NCI-H2171 (cell line): Measurements from ENCODE around the gene BMPR1B.
"Not testable (repeated sequence)": the region's sequence is repeated elsewhere in the genome, so short reads cannot be mapped to it uniquely, and the experiment has no call there.

ENCODE experiments used
- DNase-seq: peaks from one replicate; lab custom pipeline; 2025; lab: John Stamatoyannopoulos, UW

BMPR1B gene

DNA sequence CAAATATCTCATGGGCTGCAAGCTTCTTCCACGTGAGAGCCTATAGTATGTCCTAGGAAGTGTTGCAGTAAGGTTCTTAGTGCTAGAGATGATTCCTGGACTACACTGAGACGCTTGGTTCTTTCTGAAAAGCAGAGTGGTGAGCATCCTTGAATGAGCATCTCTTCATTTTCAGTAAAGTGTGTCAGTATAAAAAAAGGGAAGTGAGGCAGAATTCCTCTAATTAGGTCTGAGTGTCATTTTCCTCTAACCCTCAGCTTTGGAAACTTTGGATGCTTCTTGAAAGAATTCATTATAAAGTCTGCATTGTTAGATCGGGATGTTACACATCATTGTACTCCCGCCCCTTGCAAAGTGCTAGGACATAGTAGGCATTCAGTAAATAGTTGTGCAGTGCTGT, 5.2 kb downstream of the BMPR1B start:
- no peak for DNase-seq

DNA sequence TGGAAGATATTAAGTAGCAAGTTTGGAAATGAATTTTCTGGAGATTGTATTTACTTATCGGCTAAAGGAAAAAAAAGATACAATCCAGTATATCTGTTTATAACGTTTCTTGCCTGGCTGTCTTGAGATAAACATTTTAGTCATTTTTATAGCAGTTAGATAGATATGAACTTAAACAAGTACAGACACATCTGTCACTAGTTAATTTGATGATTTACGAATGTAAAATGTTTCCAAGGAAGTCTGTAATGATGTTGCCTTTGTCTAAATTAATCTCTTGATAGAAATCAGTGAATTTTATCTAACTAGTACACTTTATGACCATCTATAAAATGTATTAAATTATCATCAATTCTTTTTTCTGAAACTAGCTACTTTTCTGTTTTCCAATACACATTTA, 5.7 kb downstream of the BMPR1B start:
- no peak for DNase-seq

DNA sequence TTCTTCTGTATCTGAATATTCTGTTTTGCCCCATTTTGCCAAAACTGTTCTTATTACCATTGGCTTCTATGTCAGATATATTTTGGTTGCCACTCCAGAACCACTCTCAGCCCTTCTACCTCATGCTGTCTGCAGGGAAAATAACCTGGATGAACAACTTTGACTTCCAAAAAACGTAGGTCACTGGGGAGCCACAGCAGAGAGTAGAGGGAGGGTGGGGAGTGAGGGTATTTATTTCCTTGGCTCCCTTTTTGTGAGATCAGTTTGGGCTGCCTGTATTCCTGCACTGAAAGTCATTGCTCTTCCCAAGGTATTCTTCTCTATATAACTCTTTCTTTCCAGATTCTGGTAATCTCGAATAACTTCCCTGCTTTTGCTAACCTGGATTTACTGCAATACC, 6.3 kb downstream of the BMPR1B start:
- DNase-seq: no peak

DNA sequence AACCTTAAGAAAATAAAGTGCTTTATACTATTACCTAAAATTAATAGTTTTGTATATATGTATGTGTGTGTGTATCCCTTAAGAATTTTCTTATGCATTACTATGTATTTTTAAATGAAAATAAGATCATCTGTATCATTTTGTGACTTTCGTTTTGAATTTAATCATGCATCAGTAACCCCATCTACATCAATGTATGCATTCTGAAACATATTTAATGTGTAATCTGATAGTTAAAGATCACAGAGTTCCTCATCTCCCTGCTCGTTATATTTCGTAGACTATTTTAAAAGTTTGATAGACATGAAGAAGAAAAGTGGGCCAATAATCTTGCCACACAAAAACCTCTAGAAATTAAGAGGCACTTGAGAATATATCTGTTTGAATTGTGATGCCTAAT, 7.4 kb downstream of the BMPR1B start:
- DNase-seq: no peak

DNA sequence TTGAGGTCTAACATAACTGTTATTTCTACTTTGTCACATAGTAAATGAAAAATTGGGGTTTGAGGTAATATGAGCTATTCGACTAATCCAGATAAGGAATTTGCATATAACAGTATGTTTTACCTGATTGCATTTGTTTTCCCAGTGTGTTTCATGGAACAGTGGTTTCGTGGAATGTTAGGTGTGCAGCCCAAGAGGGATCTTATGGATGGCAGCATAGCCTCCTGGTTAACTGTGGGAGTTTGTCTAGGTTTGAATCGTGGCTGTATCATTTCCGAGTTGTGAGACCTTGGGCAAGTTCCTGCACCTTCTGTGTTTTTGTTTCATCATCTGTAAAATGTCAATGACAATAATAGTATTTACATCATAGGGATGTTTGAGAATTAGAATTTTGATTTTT, 7.9 kb downstream of the BMPR1B start:
- no peak for DNase-seq

DNA sequence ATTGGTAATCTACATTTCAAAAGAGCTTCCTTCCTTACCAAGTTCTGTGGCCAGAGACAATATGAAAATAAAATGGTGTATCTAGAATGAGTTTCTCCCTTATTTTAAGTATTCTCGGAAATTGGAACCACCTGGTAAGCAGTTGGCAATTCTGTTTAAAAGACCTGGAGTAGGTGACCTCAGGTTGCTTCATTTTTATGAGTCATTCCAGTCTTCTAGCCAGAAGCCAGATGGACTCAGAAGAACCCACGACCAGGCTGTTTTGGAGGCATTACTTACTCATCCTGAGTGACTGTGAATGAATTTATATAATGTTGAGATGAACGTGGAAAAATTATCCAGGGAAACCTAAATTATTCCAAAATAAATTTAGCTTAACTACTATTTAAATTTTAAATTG, 9.1 kb downstream of the BMPR1B start:
- DNase-seq: no peak

DNA sequence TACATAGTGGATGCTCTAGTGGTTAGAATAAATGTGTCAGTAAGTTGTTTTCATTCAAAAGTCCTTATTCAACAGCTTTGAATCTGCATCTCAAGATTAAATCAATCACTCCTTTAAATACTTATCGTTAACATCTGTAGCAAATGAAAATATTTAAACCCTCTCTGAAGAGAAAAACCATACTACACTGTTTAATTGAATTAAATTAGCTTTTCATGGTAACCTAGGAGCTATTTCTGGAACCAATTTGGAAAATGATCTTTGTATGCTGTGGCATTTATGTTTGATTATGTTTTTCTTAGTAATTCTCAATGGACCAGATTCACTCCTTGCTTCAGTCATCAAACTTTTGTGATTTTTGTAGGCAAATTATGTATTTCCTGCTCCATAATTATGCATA, 9.7 kb downstream of the BMPR1B start:
- no peak for DNase-seq

DNA sequence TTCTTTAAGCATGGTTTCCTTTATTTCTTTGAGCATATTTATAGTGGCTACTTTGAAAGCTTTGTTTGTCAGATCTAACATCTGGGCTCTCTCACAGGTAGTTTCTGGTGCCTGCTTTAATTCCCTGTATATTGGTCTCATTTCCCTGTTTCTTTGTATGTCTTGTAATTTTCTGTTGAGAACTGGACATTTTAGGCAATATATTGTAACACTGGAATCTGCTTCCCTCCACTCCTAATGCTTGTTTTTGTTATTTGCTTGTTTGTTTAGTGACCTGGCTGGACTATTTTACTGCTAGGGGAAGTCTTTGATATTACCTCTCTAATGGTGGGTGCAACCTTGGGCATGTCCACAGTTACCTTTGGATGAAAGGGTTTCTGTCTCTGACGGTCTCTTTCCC, 25.0 kb downstream of the BMPR1B start:
- DNase-seq: no peak

DNA sequence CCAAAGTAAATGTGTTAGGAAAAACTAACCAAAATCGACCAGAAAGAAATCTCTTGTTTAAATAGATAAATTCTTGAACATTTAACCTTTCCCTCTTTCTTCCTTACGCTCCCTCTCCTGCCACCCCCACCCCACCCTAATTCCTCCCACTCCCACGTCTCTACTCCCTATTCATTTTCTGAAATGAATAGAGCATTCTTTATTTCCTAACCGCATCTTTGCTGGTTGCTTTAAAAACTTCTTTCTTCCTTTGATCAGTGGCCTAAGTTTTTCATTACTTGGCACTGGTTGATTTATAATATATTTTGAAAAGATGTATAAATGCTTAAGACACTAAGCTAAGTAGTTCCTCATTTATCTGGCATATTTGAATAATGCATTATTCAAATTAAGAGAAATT, 33.9 kb downstream of the BMPR1B start:
- no peak for DNase-seq

DNA sequence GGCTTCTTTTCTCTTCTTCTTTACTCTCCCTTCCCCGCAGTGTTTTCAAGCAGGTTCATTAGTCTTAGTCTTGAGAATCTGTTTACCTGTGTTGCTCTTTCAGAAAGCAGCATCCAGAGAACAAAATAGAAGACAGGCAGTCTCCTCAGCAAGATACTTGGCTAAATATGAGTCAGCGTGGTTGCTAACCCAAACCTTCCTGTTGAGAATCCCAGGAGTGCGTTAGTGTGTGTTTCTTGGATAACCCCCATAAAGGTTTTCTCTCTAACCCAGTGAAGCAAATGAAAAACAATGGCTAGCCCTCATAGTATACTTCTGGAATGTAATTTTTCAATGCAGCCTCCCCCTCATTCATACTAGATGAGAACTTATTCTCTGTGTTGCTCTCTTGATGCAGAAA, 41.1 kb downstream of the BMPR1B start:
- no peak for DNase-seq

DNA sequence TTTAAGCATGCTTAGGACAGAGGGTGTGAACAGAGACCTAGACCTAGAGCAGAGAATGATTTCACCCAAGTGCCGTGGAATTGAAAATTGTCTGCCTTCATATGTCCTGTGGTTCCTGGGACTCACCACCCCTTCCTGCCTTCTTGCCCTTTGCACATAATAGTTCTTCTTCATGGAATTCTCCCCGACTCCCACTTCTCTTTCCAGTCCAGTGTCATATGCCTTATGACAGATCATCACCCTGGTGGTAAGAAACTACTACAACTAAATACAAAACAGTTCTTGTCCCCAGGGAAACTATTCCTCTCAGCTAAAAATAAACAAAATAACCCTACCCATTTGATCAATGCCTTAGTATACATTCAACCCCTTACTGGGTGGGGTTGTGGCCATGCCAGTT, 43.3 kb downstream of the BMPR1B start:
- DNase-seq: no peak

DNA sequence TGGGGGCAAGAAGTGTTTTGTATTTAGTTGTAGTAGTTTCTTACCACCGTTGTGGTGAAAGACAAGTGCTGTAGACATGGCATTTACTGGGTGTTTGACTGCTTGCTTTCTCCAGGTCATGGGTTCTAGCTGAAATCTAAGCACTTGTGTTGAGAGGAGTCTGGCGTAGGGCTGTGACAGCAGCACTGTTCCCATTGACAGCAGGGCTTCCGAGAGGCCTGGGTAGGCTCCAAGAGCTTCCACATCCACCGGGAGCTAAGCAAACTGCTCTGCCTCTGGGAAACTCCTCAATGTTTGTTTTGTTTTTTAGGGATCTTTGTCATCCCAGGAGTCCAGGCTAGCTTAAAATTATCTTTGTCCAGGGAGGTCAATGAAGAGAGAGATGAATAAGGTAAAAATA, 44.3 kb downstream of the BMPR1B start:
- no peak for DNase-seq

DNA sequence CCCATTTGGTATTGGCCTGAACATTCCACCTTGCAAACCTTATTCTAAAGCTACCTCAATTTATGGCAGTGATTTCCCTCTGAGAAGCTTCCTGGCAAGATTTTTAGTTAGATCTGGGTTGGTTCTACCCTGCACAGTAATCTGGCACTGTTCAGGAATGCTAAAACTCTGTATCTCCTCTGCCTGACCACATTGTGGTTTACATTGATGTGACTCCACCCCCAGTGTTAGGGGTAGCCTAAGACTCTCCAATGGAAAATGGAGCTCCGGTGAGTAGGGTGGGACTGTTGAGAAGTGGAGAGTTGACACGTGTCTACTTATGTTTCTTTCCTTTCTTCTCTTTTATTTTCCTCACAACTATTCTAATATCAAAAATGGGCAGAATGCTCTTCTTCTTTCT, 45.4 kb downstream of the BMPR1B start:
- no peak for DNase-seq

DNA sequence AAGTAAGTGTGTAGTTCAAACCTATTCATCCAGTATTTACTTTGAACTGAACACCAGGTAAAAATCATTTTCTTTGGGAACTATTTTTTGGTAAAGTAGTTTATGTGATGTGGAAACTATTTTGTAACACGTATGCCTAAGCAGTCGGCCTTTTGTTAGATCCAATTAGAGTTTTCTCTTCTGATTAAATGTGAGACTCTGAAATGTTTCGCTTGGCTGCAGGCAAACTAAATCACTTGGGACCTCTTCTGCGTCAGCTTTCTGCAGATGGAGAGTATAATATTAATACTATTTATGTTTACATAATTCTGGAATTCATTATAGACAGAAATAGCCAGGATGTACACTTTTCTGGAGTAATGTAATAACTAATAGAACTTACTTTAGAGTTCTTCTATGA, 46.9 kb downstream of the BMPR1B start:
- DNase-seq: no peak

DNA sequence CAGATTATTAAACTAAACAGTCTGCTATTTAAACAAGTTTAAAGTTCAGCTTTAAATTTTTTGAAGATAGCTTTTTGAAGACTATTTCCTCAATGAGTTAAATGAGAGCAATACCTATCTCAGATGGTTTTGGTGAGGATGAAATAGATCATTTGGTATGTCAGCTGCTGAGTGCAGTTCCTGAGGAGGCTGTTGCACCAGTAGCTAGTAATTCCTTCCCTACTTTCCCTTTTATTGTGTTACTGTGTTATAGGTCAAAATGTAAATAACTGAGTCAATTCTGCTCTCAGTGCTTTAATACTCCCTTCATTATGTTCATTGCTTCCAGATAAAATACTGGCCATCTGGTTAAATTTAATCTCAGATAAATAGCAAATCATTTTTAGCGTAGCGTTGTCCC, 48.6 kb downstream of the BMPR1B start:
- no peak for DNase-seq

DNA sequence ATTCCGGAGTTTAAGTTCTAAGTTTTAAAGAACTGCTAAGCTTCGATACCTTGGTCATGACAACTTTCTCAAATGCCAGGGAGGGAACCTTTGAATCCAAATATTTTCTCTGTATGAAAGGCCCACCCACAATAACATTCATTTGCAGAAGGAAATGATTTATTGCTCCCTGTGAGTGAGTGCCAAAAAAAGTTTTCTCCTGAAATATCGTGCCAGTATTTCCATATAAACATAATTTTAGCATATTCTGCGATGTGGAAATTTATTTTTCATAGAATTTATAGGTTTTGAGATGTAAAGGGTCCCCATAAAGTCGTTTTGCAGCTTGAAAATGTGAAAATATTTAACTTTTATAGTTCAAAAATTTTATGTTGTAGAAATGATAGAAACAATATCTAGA, 53.9 kb downstream of the BMPR1B start:
- DNase-seq: no peak

DNA sequence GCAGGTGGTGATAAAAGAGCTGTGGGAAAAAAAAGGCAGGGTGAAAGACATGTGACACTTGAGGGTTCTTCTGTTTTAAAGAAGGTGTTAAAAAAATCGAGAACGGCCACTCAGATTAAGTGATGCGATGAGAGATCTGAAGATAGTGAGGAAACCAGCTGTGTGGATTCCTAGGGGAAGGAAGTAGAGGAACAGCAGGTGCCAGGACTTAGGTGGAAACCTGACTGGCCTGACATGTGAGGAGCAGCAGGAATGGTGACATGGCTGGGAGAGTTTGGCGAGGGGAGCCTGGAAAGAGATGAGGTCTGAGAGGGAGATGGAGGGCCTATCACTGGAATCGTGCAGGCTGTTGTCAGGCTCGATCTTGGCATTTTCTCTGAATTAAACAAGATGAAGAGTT, 55.5 kb downstream of the BMPR1B start:
- DNase-seq: peak; percentile 6

DNA sequence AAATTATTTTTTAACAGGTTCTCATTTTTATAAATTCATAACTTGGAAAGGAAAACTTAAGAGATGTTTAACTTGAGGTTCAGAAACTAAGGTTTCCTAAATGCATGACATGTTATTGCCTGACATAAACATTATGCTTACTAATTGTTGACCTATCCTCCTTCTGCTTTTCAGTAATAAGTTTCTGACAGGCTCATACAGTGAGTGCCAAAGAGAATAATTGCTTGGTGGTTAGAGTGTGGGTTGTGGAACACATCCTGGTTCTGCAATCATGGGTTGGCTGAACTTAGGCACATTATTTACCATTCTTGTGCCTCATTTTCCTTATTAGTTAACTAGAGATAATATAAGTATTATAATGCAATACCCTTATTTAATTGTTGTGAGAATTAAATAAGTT, 56.5 kb downstream of the BMPR1B start:
- no peak for DNase-seq

DNA sequence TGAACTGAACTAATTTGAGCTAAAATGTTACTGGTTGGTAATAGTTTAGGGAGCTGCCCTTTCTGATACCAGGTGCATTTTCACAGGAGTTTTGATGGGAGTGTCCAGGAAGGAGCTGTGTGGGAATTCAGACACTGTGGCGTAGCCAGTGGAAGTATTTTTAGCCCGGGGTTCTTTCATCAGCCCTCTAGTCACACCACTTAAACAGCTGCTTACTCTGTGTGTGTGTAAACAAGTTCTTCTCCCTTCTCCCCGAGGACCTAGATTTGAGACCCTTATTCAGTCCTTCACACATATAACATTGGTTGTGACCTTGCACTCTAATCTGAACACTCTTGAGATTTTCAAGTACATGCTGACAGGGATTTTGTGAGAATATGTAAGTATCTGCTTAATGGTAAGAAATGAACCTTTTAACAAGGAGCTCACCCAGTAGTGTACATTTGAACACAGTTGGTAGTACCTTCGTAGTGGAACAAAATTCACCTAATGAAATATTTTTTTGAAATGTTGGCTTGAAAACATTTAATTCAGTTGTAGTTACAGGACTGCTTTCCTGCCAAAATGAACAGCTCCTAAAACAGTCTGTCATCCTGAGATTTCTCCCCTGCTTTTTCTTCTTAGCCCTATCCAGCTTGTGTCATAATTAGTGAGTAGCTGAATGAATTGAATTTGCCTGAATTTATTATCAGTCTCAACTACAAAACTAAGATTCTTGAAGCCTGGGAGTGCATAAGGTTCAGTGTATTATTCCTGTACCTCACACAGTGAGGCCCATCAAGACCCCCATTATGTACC, 61.8 kb downstream of the BMPR1B start:
- no peak for DNase-seq

DNA sequence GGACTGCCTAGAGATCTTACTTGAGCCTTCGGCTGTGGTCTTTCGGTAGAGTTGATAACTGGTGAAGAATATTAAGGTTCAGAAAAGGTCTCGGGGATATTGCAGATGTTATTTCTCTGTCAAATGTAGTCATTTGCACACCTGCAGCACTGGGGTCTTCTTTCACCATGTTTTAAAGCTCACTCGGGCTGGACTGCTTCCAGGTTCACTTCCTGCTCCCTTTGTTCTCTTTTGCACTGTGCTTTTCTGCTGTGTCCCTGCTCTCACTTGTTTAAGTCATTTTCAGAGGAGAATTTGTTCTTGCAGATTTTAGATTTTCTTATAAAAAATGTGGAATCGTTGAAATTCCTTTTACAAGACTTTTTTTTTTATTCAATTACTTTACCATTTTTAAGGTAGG, 68.5 kb downstream of the BMPR1B start:
- no peak for DNase-seq

DNA sequence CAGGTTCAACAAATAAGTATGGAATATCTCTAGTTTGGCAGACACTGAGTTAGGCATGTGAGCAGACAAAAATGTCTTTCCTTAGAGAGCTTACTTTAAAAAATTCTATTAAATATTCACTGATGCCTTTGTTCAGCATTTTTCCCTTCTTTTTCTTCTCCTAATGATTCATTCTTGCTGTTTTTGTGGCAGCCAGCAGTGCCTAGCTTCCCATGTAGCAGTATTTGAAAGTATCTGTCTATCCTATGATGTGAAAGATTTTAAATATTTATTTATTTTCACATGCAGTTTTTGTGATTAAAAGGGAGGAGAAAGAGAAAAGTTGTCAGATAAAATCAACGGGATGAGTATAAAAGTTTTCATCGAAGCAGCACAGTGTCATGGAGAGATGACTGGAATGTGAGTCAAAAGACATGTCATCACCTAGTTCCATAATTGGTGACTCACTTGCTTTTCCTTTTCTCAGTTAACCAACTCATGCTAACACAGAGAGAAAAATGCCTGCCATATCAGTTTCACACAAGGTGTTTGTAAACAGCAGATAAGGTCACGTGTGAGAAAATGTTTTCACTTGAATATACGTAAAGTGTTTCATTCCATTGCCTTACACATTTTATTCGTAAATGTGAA, 69.8 kb downstream of the BMPR1B start:
- DNase-seq: no peak

DNA sequence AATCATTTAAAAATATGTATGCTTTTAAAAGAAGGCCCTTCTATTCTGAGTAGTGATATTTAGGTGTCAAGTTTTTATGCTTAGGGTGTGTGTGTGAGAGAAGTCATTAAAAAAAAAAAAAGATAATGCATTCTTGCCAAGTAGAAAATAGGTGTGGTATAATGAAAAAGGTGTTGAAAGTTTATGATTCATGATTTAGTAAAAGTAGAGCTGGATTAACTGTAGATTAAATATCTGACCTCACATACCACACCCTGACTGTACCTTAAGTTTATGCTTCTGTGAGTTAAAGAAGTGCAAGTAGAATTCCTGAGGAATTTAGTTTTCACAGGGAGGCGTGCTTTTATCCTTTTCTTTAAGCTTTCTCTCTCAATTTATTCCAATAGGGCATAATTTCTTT, 71.1 kb downstream of the BMPR1B start:
- DNase-seq: no peak

DNA sequence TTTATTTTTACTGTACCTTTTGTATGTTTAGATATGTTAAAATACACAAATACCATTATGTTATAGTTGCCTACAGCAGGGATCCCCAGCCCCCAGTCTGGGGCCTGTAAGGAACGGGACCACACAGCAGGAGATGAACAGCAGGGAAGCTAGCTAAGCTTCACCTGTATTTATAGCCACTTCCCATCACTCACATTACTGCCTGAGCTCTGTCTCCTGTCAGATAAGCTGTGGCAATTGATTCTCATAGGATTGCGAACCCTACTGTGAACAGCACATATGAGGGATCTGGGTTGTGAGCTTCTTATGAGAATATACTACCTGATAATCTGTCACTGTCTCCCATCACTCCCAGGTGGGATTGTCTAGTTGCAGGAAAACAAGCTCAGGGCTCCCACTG, 73.9 kb downstream of the BMPR1B start:
- no peak for DNase-seq

DNA sequence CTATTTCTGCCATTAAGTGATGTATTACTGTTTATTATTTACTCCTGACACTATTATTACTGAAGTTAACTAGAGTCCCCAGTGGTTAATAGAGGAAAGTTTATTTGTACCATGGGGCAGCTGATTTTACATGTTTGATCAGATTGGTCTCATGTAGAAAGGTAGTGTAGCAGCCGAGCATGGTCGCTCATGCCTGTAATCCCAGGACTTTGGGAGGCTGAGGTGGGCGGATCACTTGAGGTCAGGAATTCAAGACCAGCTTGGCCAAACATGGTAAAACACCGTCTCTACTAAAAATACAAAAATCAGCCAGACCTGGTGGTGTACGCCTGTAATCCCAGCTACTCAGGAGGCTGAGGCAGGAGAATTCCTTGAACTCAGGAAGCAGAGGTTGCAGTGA, 74.6 kb downstream of the BMPR1B start:
- not testable (repeated sequence) for DNase-seq
